Esophagus mucosa (tissue), 1 donor: ENCODE data around the gene CD44. TPM values are rescaled to one million over a fixed set of nuclear protein-coding genes. Genes with fewer than 3 reads are reported as not detected.
"Not testable (repeated sequence)": the region's sequence is repeated elsewhere in the genome, so short reads cannot be mapped to it uniquely, and the experiment has no call there.

Experiments
- ATAC-seq: fragments of 200-7000 bp; cut with Tn5 transposase; one replicate; pipeline ENCODE4 v1.9.1; 2020
- total RNA-seq: library from RNA; stranded (reverse); gene quantifications from one replicate; pipeline ENCODE4 v1.2.4, GENCODE V29; 2023
- donor health status: DM: yes; HTN: yes; CAD: no.

CD44 gene
- total RNA-seq, 1 donor from 2014 or later = 814 TPM

DNA sequence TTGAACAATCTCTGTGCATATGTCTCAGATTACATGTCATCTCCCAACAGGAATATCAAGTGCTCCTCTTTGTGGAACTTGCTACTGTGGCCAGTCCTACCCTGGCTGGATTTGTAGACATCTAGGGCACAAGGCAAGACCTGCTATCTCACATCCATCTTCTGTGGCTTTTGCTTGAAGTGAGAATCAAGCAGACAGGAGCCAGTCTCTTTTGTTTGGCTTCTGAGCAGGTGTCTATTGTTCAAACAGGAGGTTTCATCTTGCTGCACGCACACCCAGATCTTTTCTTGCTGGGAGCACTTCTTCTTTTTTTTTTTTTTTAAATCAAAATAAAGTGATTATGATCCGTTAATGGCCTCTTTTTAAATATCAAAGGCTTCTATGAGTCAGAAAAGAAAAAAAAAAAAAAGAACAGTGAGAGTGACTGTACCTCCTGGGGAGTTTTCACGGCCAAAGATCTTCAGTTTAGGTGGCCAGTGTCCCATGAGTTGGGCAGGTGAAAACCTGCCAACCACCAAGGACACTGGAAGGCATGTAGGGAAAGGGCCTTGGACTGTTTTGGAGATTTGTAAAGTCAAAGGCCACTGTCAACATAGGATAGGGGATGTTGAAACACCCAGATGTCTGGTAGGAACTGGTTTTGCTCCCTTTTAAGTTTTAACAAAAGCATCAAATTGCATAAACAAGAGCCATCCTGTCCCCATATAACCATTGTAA is 78.1 kb downstream of the CD44 start:
- peak; percentile 65 for ATAC-seq

DNA sequence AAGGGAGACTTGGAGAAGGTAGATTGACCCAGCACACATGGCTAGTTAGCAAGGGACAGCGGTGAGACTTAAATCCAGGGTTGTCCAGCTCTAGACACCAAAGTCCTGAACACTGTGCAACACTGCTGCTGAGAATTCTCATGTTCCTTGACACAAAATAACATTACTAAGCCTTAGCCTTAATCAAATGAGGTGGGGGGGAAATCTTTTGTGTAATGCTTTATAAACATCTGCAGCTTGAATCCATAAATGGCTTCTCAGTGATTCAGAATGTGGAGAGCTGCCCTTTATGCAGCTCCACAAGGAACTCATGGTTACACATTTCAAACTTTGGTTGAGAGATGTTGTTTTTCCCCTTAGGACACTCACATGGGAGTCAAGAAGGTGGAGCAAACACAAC is 80.0 kb downstream of the CD44 start:
- ATAC-seq = no peak

DNA sequence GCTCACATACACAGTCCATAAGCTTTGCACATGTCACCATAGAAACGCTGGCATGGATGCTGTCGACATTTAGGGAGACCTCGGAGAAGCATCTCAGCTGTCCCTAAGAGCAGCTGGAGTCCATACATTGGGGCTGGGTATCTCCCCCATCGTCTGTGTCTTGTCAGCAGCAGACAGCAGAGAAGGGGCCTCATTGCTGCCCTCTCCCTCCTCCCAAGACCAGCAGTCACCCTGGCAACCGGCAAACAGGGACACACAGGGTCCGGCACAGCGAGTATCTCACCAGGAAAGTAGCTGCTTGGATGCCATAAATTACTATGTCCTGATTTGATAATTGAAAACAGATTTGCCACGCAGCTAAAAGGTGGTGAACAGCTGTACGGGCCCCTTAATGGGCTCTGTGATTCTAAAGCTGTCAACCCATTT is 84.4 kb downstream of the CD44 start:
- ATAC-seq = no peak

DNA sequence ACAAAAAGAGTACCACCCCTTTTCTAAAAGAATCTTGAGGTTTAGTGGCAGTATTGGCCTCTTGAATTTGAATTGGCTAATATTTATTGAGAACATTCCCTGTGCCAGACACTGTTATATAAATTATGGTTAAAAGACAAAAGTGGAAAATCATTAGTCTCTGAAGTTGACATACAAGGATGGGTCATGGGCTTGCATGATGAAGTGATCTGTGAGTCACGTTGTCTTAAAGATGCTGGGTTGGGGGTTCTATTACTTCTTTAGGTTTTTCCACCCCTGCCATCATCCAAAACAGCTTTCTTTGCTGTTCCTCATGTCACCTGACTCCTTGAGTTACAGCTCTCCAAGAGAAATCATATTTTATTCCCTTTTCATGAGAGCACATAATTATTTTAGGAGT is 85.0 kb downstream of the CD44 start:
- no peak for ATAC-seq

DNA sequence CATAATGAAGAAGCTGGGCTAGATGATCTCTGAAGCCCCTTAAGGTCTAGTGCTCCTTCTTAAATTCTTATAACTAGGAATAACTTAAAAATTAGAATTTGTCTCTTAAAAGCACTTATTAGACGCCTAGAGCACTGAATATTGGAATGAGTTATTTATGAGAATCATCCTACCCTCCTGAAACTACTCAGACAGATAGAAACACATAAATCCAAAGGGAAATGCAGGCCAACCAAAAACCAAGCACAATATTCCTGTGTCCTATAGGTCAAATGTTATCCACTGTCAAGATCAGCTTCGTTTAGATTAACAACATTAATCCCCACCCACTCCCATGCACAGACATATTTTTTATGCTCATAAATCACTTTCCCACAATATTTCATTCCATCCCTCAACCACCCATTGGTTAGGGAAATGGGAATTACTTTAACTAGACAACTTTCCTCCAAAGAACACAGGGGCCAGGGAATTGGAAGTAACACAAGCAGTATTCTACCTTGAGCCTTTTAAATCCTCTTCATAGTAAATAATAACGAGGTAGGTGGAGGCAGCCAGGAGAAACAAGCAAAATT is 87.1 kb downstream of the CD44 start:
- no peak for ATAC-seq

DNA sequence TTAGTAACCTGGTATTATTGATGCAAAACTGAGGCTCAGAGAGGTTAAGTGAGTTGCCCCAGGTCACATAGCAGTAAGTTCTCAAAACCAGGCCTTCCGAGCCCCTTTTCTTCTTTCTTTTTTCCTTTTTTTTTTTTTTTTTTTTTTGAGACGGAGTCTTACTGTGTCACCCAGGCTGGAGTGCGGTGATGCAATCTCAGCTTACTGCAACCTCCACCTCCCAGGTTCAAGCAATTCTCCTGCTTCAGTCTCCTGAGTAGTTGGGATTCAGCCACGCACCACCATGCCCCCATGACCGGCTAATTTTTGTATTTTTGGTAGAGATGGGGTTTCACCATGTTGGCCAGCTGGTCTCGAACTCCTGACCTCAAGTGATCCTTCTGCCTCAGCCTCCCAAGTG is 87.8 kb downstream of the CD44 start:
- not testable (repeated sequence) for ATAC-seq

DNA sequence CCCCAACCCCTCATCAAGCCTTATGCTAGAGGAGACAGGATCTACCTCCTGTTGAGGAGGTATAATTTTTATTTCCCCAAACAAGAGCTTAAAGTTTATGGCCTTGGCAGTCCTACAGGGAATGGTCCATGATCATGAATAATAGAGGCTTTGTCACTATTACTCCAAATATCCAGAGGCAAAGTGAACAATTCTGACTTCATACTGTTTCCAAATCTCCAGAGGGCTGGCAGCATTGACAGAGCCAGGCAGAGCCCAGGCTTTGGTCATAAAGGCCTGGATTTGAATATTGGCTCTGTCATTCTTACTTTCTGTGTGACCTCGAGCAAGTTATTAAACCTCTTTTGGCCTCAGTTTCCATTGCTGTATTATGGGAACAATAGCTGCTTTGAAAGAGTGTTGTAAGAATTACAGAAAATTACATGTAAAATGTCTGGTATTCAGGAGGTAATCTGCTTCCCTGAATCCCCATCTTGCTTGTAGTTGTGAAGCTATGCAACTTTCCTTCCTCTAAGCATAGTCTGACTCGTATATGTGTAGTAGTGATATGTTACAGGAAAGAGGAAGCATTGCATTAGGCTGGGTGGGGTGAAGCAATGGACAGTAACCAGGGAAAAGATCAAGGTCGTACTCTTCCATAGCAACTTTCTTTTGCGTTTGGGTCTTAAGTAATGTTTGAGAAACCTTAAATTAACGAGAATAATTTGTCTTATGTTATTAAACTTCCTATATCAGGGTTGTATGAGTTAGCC is 88.8 kb downstream of the CD44 start:
- peak; percentile 71 for ATAC-seq

DNA sequence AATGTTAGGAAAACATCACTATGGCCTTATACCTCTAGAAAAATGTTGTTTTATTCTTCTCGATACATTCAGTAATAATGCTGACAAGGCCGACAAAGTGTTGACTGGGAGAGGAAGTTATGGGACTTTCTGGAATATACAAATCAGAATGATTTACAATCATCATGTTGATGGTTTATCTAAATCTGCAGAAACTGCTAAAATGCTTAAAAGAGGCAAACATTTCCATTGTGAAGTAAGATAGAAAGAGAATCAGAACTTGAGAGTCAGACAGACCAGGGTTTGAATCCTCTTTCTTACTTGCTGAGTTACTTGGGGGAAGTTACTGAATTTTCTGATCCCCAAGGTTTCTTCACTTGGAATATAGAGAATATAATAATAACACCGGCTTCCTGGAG is 89.4 kb downstream of the CD44 start:
- no peak for ATAC-seq

DNA sequence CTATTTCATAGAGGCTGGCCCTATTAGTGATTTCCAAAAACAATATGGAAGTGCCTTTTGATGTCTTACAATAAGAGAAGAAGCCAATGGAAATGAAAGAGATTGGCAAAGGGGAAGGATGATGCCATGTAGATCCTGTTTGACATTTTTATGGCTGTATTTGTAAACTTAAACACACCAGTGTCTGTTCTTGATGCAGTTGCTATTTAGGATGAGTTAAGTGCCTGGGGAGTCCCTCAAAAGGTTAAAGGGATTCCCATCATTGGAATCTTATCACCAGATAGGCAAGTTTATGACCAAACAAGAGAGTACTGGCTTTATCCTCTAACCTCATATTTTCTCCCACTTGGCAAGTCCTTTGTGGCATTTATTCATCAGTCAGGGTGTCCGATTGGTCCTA is 91.4 kb downstream of the CD44 start:
- ATAC-seq = no peak

DNA sequence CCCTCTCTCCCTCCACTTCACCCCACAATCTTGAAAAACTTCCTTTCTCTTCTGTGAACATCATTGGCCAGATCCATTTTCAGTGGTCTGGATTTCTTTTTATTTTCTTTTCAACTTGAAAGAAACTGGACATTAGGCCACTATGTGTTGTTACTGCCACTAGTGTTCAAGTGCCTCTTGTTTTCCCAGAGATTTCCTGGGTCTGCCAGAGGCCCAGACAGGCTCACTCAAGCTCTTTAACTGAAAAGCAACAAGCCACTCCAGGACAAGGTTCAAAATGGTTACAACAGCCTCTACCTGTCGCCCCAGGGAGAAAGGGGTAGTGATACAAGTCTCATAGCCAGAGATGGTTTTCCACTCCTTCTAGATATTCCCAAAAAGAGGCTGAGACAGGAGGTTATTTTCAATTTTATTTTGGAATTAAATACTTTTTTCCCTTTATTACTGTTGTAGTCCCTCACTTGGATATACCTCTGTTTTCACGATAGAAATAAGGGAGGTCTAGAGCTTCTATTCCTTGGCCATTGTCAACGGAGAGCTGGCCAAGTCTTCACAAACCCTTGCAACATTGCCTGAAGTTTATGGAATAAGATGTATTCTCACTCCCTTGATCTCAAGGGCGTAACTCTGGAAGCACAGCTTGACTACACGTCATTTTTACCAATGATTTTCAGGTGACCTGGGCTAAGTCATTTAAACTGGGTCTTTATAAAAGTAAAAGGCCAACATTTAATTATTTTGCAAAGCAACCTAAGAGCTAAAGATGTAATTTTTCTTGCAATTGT is 92.3 kb downstream of the CD44 start:
- ATAC-seq = no peak

DNA sequence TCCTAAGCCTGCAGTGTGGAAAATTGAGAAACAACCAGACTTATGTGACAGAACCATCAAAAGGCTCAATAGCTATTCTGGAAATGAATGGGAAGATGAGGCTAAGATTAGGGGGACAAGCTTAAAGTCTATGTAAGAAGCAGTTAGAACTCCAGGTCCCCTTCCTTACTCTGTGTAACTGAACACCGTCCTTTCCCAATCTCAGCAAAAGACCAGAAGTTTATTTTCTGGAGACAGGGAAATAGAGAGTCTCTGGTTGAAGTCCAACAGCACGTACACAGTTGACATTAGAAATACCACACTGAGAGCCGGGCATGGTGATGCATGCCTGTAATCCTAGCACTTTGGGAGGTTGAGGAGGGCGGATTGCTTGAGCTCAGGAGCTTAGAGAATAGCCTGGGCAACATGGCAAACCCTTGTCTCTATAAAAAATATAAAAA is 93.9 kb downstream of the CD44 start:
- ATAC-seq = no peak

DNA sequence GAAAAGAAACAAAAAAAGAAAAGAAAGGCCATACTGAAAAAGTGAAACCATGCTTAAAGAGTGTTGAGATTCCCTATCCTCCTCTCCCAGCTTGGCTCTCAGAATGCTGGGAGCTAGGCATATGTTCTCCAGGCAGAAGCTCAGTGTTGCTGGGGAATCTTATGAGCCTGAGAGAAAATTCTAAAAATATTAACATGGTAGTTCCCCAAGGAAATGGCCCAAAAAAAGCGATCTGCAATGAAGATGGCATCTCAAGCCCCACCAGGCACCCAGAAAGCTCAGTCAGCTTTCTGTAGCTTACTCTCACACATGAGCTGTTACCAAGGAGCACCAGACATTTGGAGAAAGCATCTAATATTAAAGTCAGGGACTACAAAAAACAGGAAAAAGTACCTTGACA is 94.5 kb downstream of the CD44 start:
- ATAC-seq = no peak

DNA sequence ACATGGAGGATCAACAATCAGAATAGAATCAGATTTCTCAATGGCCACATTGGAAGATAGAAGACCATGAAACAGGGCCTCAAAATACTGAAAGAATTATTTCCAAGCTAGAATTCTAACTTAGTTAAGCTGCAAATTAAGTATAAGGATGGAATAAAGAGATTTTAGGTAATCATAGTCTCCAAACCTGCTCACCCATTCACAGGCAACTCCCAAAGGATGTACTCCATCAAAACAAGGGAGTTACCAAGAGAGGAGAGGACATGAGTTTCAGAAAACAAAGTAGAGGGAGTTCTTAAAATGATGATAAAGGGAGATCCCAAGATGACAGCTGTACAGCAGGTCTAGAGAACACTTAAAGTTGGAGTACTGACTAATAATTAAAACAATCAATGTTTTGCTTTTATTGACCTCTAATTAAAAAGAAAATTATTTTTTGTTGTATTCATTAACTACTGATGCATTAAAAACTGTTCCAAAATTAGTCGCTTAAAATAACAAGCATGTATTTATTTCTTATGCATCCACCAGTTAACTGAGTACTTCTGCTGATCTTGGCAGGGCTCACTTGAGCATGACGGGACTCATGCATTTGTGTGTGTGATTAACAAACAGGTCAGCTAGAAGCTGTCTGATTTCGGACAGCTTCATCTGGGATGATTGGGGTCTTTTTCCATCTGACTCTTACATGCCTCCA is 95.6 kb downstream of the CD44 start:
- ATAC-seq = no peak

DNA sequence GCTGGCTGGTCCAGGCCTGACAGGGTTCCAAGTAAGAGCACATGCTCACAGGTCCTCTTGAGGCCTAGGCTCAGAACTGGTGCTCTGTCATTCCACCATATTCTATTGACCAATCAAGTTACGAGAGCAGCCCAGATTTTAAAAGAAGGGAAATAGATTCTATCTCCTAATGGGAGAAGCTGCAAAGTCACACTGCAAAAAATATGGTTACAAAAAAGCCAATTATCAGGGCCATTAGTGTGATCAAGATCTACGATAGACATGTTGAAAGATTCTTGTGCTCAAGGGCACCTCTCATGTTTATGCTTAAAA is 96.1 kb downstream of the CD44 start:
- ATAC-seq = no peak

DNA sequence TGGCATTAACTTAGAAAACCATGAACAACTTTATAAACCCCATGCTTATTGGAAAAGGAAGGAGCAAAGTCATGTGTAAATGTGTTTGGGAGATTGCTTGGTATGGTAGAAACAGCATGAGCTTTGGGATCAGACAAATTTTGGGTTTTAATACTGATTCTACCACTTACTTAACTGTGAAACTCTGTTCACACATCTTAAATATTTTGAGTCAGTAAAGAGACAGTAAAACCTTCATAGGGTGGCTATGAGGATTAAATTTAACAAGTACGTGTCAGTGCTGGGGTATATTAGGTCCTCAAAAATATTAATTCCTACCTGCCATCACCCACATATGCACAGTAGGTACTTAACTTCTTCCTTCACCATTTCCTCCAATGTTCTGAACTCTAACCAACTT is 96.5 kb downstream of the CD44 start:
- ATAC-seq = no peak

DNA sequence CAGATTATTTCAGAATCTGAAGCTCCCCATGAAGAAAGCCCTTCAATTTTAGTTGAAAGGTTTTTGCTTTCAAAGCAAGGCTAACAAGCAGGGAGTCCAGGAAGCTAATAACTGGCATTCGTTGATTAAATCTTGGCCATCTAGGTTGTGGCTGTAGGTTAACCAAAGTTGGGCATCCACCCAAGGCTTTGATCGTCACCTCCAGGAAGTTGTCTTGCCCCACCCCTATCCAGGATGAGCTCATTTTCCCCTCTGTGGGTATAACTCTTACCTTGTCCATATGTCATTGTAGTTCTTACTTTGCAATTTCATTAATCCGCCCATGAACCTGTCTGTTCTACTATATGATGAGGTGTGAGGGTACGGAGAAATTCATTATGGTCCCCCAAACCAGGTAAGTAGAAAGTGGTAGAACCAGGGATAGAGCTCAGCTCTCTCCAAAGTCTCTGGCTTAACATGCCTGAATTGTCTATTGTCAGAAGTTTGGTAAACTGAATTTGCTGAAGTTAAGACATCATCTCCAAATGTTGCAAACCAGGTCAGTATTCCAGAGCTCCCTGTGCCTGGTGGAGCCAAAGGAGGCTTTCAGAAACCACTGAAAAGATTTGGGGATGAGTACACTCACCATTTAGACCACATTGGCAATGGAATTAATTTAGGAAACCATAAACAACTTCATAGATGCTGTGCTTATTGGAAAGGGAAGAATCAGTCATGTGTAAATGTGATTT is 97.1 kb downstream of the CD44 start:
- peak; percentile 85 for ATAC-seq

DNA sequence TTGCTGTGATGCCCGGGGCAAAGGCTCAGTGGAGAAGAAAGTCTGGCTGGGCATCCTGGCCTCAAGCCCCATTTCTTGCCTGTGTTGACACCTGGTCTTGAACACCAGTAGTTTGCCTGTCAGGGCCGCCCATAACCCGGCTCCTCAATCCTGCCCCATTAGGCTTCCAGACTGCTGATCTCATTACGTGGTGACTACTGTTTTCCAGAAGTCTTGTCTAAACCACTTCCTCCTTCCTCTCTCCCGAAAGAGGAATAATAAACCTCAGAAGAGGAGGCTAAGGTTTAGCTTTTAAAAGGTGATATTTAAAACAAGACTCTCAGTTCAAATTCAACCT is 97.7 kb downstream of the CD44 start:
- ATAC-seq = peak; percentile 34

DNA sequence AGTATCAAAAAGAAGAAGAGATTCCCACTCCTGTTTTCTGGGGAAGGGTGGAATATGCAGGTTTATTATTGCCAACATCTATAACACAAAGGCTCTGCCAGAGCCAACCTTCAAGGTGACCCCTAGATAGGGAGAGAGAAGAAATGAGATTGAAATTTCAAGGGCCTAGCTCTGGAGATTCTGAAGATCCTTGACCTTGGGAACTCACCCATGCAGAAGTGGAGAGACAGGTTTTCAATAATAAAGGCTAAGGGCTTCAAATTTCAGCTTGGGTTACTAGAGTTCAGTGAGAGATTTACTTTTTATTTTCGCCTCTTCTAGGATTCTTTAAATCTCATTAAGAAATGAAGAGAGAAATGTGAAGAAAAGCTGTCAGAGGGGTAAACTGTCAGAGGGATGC is 98.4 kb downstream of the CD44 start:
- ATAC-seq = no peak

DNA sequence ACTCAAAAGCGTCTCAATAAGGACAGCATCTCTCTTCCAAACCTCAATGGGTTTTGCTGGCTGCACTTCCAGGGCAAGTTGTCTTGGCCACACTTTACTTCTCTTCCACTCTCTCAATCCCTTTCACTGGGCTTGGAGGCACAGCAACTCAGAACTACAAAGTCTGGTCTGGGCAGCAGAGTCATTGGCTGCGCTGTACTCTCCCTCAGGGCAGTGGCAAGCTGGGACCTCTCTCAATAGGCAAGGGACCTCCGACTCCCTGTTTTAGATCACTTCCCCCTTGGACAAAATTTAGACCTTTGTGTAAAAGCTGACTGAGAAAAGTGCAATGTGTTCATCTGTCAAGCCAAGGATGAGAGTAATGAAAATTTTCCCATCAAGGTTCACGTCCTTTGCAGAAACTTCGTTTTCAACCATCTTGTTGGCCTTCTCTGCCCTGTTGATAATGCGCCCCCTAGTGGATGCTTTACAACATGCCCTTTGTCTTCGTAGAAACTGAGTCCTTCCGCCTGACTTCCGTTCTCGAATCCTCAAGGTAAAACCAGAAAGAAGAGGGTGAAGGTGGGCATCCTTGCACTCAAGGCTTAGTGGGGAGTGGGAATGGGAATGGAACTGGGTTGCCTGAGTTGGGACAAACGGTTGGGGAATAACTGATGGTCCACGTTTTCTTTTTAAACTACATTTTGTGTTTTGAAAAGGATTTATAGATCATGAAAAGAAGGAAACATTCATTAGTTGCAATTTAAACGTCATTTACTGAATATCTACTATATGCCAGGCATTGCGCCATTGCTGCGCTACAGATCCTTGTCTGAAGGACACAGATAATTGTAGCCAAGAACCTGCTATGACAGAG is 99.1 kb downstream of the CD44 start:
- no peak for ATAC-seq

DNA sequence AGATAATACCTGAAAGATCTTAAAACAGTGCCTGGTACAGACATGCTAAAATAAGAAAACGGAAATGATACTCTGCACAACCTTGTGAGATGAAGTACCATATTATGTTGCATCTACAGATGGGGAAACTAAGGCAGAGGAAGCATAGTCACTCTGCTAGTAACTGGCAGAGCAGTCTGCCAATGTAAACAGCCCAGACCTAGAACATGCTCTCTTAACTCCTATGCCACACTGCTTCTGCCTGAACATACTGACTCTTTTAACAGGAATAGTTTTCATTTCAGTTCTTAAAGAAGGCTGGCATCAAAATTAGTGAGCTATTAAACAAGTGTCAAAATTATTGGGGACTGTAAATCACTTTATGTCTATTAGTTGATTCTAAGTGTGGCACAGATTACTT is 99.9 kb downstream of the CD44 start:
- ATAC-seq = no peak

DNA sequence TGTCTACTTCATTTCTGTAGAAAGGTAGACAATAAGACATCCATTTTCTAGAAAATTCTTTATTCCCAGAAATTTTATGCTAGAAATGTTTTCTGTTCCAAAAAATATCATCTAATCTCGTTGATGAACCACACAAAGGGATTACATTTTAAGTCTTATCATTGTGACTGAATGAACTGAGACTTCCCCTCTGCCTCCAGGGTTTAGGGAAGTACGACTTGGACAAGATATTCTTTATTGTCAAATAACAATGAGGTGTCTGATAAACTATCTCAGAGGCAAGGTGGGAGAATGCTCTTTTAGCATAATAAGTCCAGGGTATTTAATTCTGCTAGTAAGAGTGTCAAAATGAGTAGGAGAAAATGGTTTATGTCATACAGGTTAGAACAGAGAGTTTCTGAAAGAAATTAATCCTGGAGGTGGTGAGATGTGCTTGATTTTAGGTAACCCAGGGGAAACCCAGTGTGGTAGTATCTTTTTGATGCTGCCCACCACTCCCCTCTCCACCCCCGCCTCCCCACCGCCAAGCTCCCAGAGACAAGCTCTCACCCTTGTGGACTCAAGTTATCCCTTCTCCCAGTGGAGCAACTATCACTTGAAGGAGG is 100.6 kb downstream of the CD44 start:
- no peak for ATAC-seq
